Gastroesophageal sphincter (tissue), 4 donors: Measurements from ENCODE around the gene BORCS6. TPM values are rescaled to one million over a fixed set of nuclear protein-coding genes. Genes with fewer than 3 reads are reported as not detected.
A peak's percentile ranks its signal among the peaks of the same experiment; 100 is the strongest.

Experiments used
- ATAC-seq: fragments of 150-250 bp; one replicate; pipeline ENCODE4 v1.9.1; 2016; ENCODE audit warnings: mild to moderate bottlenecking, moderate library complexity
- H3K27ac ChIP-seq, 4 donors: fragments of 200-600 bp; sonication (generic) in 3 of 4; 1 replicate in 3 of 4; 2 replicates in 1 of 4; pipeline ENCODE4 v1.5.1; 2016 to 2019
- H3K27me3 ChIP-seq: fragments of 200-600 bp; sonication (generic); one replicate; pipeline ENCODE4 v1.5.1; 2019
- H3K36me3 ChIP-seq, 2 donors: fragments of 200-600 bp; sonication (generic); one replicate each; pipeline ENCODE4 v1.5.1; 2019; ENCODE audit warnings: control low read depth in 1 of 2
- H3K4me1 ChIP-seq, 3 donors: fragments of 200-600 bp; sonication (generic); 1 replicate in 2 of 3; 2 replicates in 1 of 3; pipeline ENCODE4 v1.5.1; 2016 to 2019; ENCODE audit warnings: control low read depth in 2 of 3
- H3K4me3 ChIP-seq, 2 donors: fragments of 200-600 bp; sonication (generic); one replicate each; pipeline ENCODE4 v1.5.1; 2019; ENCODE audit warnings: mild to moderate bottlenecking in 1 of 2, moderate library complexity in 1 of 2
- H3K9me3 ChIP-seq, 3 donors: fragments of 200-600 bp; sonication (generic); one replicate each; pipeline ENCODE4 v1.5.1; 2017 to 2019; ENCODE audit warnings: control low read depth in 2 of 3
- CTCF ChIP-seq, 4 experiments: fragments of 200-600 bp in 2 of 4; fragments of 450-650 bp in 2 of 4; sonication (generic) in 1 of 4; IDR thresholded peaks; one replicate each; pipeline ENCODE4 v1.5.1; 2017 to 2019; ENCODE audit warnings: antibody characterized with exemption in 4 of 4, mild to moderate bottlenecking in 2 of 4, moderate library complexity in 2 of 4
- EP300 ChIP-seq: sonication (generic); formaldehyde crosslinking; IDR thresholded peaks from one replicate; pipeline ENCODE4 v1.6.1; 2017; ENCODE audit warnings: antibody characterized with exemption, mild to moderate bottlenecking
- POLR2A ChIP-seq, 2 donors: fragments of 450-650 bp; IDR thresholded peaks; one replicate each; pipeline ENCODE4 v1.6.1; 2017; ENCODE audit warnings: antibody characterized with exemption in 2 of 2, mild to moderate bottlenecking in 2 of 2, moderate library complexity in 1 of 2
- POLR2AphosphoS5 ChIP-seq: sonication (generic); formaldehyde crosslinking; IDR thresholded peaks from one replicate; pipeline ENCODE4 v1.6.1; 2017; ENCODE audit warnings: antibody characterized with exemption
- WGBS, 2 donors: methylation state at CpG; one replicate each; pipeline ENCODE4 v1.1.5; 2018; ENCODE audit warnings: low coverage in 1 of 2; 5-methylcytosine and 5-hydroxymethylcytosine counted together
- total RNA-seq, 4 donors: library from RNA; depleted of rRNA; stranded (reverse); fragments of >200 nt; gene quantifications; one replicate each; pipeline ENCODE4 v1.1.0, GENCODE V29; 2016

The BORCS6 gene
- 10 to 100 TPM in 3 of 4 donors, 1 to 10 TPM in 1; 8.1 to 16.1 (median 12.4) TPM for total RNA-seq

GRCh38 chr17:8189711-8190477 lies at the start of gene BORCS6:
Gene BORCS6, minus strand, starts transcription at chr17:8190180. Its CDS starts 40 bp downstream, at chr17:8190140.
- no peaks in the 10 kb centered on the region for H3K36me3 ChIP-seq
- TF ChIP-seq POLR2AphosphoS5 = peak; percentile 69
- peak; percentile 67 to 71 for TF ChIP-seq POLR2A (IDR thresholded peaks at IDR 0.05)
- TF ChIP-seq CTCF (IDR thresholded peaks at IDR 0.05) = peak in 2 of 4 experiments; percentile 10 to 33
- TF ChIP-seq EP300 = no peak
- 0% methylated on average over 11 of the region's 70 CpGs; no CpG with 5 or more reads in 1 of the 2 donors for WGBS, 2 donors
- H3K9me3 ChIP-seq = no peaks in the 10 kb centered on the region
- peaks cover 6 to 65% (median 18%) of the 10 kb centered on the region in 3 donors for H3K4me1 ChIP-seq
- H3K27ac ChIP-seq = peak within 1 kb of the TSS; percentile 86 to 98 (median 96)
- ATAC-seq = peak; percentile 83
- peak within 1 kb of the TSS; percentile 77 to 78 for H3K4me3 ChIP-seq
- H3K27me3 ChIP-seq = no peaks in the 10 kb centered on the region

- H3K9me3 ChIP-seq = no peaks in the 10 kb centered on the region
- H3K4me3 ChIP-seq = no peak overlapping the region
- WGBS, 2 donors = 80% methylated on average over 1 of the region's 4 CpGs; no CpG with 5 or more reads in 1 of the 2 donors
- no peaks in the 10 kb centered on the region for H3K4me1 ChIP-seq
- TF ChIP-seq CTCF (IDR thresholded peaks at IDR 0.05) = no peak
- no peak for TF ChIP-seq POLR2AphosphoS5
- no peak for TF ChIP-seq POLR2A (IDR thresholded peaks at IDR 0.05)
- TF ChIP-seq EP300 = no peak
- no peak overlapping the region for H3K27ac ChIP-seq
- H3K27me3 ChIP-seq = no peaks in the 10 kb centered on the region
- no peak for ATAC-seq
- H3K36me3 ChIP-seq = peaks cover 0 to 99% of the 10 kb centered on the region in 2 donors
Measured at GRCh38 chr17:8237886-8238285, 47.9 kb upstream of the BORCS6 start.

GRCh38 chr17:8237175-8237574 lies 47.2 kb upstream of the BORCS6 start:
- 71 to 90% methylated on average over 4 of the region's 7 CpGs for WGBS, 2 donors
- H3K9me3 ChIP-seq = no peaks in the 10 kb centered on the region
- no peaks in the 10 kb centered on the region for H3K27me3 ChIP-seq
- peaks cover 0 to 100% of the 10 kb centered on the region in 2 donors for H3K36me3 ChIP-seq
- H3K27ac ChIP-seq = no peak overlapping the region
- H3K4me3 ChIP-seq = no peak overlapping the region
- TF ChIP-seq CTCF (IDR thresholded peaks at IDR 0.05) (no peak), POLR2AphosphoS5 (no peak), POLR2A (IDR thresholded peaks at IDR 0.05) (no peak), EP300 (no peak)
- no peak for ATAC-seq
- no peaks in the 10 kb centered on the region for H3K4me1 ChIP-seq

GRCh38 chr17:8235676-8236075 lies 45.7 kb upstream of the BORCS6 start:
- no peaks in the 10 kb centered on the region for H3K9me3 ChIP-seq
- no peak for TF ChIP-seq EP300
- no peak for TF ChIP-seq POLR2A (IDR thresholded peaks at IDR 0.05)
- no peak for TF ChIP-seq POLR2AphosphoS5
- TF ChIP-seq CTCF (IDR thresholded peaks at IDR 0.05) = no peak
- no peak overlapping the region for H3K4me3 ChIP-seq
- H3K4me1 ChIP-seq = no peaks in the 10 kb centered on the region
- H3K36me3 ChIP-seq = peaks cover 0 to 100% of the 10 kb centered on the region in 2 donors
- WGBS, 2 donors = 100% methylated on average over 3 of the region's 7 CpGs; no CpG with 5 or more reads in 1 of the 2 donors
- H3K27ac ChIP-seq = no peak overlapping the region
- no peaks in the 10 kb centered on the region for H3K27me3 ChIP-seq
- no peak for ATAC-seq
